ENCODE measurements around the gene SRP14.
"Not testable (repeated sequence)": the region's sequence is repeated elsewhere in the genome, so short reads cannot be mapped to it uniquely, and the experiment has no call there.

The SRP14 gene

GRCh38 chr15:40016224-40016865, 22.6 kb downstream of the SRP14 start:
- DNase-seq: no peak

- no peak for DNase-seq
Measured at GRCh38 chr15:40014390-40014789, 24.6 kb downstream of the SRP14 start.

GRCh38 chr15:40013372-40013771, 25.6 kb downstream of the SRP14 start:
- not testable (repeated sequence) for DNase-seq

GRCh38 chr15:40011303-40011702, 27.7 kb downstream of the SRP14 start:
- DNase-seq: no peak

- no peak for DNase-seq
Measured at GRCh38 chr15:40010686-40011085, 28.3 kb downstream of the SRP14 start.

GRCh38 chr15:40008061-40008765, 30.8 kb downstream of the SRP14 start:
- DNase-seq: no peak

- DNase-seq: no peak
Measured at GRCh38 chr15:40006646-40007045, 32.3 kb downstream of the SRP14 start.

- DNase-seq: no peak
Measured at GRCh38 chr15:40006003-40006402, 33.0 kb downstream of the SRP14 start.

- no peak for DNase-seq
Measured at GRCh38 chr15:40003116-40003916, 35.7 kb downstream of the SRP14 start.

- DNase-seq: no peak
Measured at GRCh38 chr15:40002295-40002694, 36.7 kb downstream of the SRP14 start.

- DNase-seq: no peak
Measured at GRCh38 chr15:39999538-40000200, 39.3 kb downstream of the SRP14 start.

GRCh38 chr15:39998511-39999077, 40.4 kb downstream of the SRP14 start:
- DNase-seq: no peak

- no peak for DNase-seq
Measured at GRCh38 chr15:39997639-39998038, 41.3 kb downstream of the SRP14 start.

- DNase-seq: no peak
Measured at GRCh38 chr15:39997031-39997430, 42.0 kb downstream of the SRP14 start.

GRCh38 chr15:39996228-39996627, 42.8 kb downstream of the SRP14 start:
- not testable (repeated sequence) for DNase-seq

GRCh38 chr15:39992953-39993352, 46.0 kb downstream of the SRP14 start:
- not testable (repeated sequence) for DNase-seq

GRCh38 chr15:39990706-39991105, 48.3 kb downstream of the SRP14 start:
- DNase-seq: no peak

- no peak for DNase-seq
Measured at GRCh38 chr15:39987821-39988220, 51.2 kb downstream of the SRP14 start.
